G401.6 (cell line): Measurements from ENCODE around the gene MCTP1.

Experiments used
- FAIRE-seq: peaks from 2 replicates; lab custom pipeline; 2012; peaks lifted over from hg19 to GRCh38; lab: Jason Lieb, UNC

Gene MCTP1

DNA sequence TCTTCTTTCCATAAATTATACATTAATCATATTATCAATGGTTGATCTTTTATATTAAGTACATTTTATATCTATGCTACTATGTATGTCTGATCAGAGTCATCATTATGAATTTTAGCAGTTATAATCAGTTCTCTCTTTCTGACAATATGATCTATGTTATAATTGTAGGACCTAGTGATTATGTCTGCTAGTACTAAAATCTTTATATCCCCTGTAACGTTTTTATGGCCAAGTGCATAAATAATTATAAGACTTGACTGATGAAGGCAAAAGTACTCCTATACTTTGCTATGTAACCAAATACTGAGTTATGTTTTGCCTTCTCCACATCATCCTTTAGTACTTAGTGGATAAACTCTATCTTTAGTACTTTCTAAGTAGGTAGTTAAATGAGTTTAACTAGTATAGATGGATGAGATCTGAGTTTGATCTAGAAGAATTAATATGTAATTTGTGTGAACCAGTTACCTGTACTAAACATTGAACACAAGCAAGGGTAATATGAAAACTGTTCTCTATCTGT is 591.0 kb downstream of the MCTP1 start:
- peak; percentile 72 for FAIRE-seq

- peak; percentile 95 for FAIRE-seq
Observed at GRCh38 chr5:94693043-94693822, 591.7 kb downstream of the MCTP1 start.

DNA sequence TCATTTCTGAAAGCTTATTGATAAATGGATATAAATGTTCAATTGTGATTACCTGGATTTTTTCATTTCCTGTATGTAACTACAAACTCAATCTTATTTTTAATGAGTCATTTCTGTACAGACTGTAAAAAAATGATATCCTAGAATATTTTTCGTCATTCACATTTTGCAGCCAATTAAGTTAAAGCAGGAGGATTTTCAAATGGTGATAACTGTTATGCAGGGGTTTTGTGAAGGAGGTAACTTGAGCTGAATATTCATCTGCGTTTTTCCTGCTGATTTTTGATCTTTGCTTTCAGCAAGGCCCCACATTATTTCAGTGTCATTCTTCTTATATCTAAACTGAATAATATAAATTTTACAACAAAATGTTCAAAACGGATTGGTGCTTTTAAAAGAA is 592.3 kb downstream of the MCTP1 start:
- peak; percentile 8 for FAIRE-seq

DNA sequence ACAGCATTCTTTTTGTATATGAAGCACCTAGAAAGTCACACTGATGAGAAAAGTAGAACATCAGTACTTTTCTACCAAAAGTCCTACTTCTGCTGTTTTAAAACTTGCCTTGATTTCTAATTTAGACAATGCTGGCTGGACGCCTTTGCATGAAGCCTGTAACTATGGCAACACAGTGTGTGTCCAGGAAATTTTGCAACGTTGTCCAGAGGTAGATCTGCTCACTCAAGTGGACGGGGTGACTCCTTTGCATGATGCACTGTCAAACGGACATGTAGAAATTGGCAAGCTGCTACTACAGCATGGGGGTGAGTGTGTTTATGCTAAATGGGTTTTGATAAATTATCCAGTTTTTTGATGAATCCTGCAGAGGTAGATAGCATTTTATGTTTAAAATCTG is 592.9 kb downstream of the MCTP1 start:
- FAIRE-seq: no peak

- FAIRE-seq: no peak
Observed at GRCh38 chr5:94691291-94691690, 593.6 kb downstream of the MCTP1 start.

DNA sequence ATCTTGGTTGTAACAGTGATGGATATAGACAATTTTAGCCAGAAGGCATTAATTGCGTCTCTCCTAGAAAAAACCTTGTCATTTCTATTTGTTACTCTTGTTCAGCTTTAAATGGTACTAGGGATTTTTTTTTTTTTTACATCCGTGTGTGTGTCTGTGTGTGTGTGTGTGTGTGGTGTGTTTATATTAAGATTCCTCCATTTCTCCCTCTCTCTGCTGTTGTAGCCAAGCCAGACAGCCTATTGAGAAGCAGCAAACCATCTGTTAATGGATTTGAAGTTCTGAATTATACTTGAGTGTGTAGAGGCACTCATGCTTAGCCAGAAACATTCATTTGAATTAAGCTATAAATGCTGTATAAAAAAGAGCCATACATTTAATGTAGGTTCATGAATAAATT is 594.1 kb downstream of the MCTP1 start:
- no peak for FAIRE-seq

GRCh38 chr5:94689908-94690307 is 595.0 kb downstream of the MCTP1 start:
- no peak for FAIRE-seq

DNA sequence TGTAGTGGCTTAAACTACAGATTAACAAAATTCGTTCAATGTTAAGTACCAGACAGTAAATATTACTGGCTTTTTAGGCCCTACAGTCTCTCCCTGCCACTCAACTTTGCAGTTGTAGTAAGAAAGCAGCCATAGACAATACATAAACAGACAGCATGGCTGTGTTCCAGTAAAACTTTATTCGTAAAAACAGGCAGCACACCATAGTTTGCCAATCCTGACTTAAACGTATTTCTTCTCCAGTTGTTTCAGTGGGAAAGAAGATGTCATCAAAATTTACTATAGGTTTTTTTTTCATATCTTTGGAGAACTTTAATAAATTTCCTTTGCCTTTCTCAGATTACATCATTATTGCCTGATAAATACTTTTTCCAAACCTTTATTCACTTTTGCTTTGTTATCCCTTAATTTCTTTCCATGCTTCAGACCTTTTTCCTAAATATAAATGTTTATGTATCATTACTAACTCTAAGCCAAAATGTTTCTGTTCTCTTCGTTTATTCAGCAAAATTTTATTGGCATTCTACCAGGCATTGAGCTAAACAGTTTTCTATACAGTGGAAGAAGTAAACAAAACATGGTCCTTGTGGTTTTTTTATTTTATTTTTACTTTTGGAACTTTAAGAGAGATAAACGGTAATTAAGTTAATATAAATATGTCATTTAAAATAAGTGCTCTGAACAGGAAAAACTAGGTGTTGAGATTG is 601.9 kb downstream of the MCTP1 start:
- FAIRE-seq: no peak

GRCh38 chr5:94675965-94676618 is 608.8 kb downstream of the MCTP1 start:
- no peak for FAIRE-seq

GRCh38 chr5:94674490-94675382 is 610.2 kb downstream of the MCTP1 start:
- no peak for FAIRE-seq

DNA sequence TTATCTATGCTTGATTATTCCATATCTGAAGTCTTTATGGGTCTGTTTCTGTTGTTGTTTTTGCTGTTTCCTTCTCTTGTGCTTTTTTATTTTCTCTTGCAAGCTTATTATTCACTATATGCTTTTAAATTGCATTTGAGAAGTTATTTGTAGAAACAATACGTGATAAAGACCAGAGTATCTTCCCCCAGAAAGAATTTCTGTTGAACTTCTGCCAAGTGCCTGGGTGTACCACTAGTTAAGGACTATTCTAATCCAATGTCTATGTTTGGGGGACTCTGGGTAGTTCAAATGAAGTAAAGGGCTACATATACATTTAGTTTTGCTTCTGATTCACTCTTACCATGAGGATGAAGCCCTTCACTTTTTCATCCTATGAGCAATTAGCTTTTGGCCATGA is 612.1 kb downstream of the MCTP1 start:
- FAIRE-seq: no peak

- FAIRE-seq: no peak
Observed at GRCh38 chr5:94670726-94671125, 614.2 kb downstream of the MCTP1 start.

DNA sequence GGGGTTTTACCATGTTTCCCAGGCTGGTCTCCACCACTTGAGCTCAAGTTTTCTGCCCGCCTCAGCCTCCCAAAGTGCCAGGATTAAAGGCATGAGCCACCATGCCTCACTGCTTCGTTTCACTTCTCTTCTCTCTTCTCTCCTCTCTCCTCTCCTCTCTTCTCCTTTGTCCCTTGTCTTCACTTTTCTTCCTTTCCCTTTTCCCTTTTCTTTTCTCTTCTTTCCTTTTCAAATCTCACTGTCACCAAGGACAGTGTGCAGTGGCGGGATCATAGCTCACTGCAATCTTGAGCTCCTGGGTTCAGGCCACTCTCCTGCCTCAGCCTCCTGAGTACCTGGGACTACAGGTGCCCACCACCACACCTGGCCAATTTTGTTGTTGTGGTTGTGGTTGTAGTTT is 617.0 kb downstream of the MCTP1 start:
- FAIRE-seq: no peak

- FAIRE-seq: no peak
Observed at GRCh38 chr5:94661086-94661485, 623.8 kb downstream of the MCTP1 start.

DNA sequence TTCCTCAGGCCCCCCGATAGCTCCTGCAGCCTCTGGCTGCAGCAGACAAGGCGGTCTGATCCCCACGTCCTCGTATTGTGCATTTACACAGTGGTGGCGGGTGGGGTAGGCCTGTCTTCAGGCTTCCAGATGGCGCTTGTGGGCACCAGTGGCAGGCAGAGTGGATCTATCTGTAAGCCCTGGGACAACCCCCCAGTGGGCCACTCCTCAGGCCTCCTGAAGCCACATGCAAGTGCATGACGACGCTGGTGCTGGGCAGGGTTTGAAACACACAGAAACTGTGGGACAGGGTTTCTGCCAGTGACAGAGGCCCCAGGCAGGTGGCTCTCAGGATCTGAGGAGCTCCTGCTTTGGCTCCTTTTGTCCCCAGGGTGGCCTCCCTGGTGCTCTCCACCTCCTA is 624.4 kb downstream of the MCTP1 start:
- FAIRE-seq: no peak

- FAIRE-seq: no peak
Observed at GRCh38 chr5:94658272-94658671, 626.6 kb downstream of the MCTP1 start.
